ENCODE results near the gene FBLL1. TPM values are rescaled to one million over a fixed set of nuclear protein-coding genes. Genes with fewer than 3 reads are reported as not detected.

The FBLL1 gene
- polyA plus RNA-seq, 1 of the 3 experiments (the other 2 are of a cell fraction): 4.4 TPM

DNA sequence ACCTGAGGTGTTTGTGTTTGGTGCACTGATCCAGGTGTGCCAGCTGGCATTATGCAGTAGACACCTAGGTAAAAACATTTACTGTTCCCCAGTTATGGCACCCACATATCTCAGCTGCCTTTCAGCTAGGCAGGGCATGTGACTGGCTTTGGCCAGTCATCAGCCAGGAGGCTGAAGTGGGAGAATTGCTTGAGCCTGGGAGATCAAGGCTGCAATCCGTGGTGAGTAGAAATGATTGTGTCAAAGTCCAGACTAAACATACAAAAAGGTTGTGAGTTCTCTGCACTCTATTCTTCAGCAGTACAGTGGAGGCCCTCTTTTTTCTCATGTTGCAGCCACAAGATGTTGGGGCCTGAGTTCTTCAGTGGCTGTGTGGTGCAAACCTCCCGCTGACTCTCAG lies 3.2 kb upstream of the FBLL1 start (continued):
- TF ChIP-seq, protein P1, sequence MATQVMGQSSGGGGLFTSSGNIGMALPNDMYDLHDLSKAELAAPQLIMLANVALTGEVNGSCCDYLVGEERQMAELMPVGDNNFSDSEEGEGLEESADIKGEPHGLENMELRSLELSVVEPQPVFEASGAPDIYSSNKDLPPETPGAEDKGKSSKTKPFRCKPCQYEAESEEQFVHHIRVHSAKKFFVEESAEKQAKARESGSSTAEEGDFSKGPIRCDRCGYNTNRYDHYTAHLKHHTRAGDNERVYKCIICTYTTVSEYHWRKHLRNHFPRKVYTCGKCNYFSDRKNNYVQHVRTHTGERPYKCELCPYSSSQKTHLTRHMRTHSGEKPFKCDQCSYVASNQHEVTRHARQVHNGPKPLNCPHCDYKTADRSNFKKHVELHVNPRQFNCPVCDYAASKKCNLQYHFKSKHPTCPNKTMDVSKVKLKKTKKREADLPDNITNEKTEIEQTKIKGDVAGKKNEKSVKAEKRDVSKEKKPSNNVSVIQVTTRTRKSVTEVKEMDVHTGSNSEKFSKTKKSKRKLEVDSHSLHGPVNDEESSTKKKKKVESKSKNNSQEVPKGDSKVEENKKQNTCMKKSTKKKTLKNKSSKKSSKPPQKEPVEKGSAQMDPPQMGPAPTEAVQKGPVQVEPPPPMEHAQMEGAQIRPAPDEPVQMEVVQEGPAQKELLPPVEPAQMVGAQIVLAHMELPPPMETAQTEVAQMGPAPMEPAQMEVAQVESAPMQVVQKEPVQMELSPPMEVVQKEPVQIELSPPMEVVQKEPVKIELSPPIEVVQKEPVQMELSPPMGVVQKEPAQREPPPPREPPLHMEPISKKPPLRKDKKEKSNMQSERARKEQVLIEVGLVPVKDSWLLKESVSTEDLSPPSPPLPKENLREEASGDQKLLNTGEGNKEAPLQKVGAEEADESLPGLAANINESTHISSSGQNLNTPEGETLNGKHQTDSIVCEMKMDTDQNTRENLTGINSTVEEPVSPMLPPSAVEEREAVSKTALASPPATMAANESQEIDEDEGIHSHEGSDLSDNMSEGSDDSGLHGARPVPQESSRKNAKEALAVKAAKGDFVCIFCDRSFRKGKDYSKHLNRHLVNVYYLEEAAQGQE (IDR thresholded peaks at IDR 0.05; ENCODE audit: low read depth, low read length): no peak
- TF ChIP-seq FOXM1 (IDR thresholded peaks at IDR 0.05; ENCODE audit: low read depth): no peak

DNA sequence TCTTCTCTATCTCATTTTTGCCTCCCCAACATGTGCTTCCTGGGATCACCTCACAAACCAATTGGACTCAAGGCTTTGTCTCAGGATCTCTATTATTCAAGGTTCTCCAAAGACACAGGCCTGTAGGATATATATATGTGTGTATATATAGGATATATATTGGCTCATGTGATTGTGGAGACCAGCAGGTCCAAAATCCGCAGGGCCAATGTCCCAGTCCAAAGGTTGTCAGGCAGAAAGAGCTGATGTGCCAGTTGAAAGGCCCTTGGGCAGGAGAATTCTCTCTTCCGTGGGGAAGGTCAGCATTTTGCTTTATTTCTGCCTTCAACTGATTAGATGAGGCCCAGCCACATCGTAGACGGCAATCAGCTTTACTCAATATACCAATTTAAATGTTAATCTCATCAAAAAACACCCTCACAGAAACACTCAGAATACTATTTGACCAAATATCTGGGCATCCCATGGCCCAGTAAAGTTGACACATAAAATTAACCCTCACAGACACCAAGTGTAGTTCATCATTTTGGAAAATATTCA lies 1.3 kb upstream of the FBLL1 start:
- 90% methylated on average over 4 of the region's 4 CpGs for WGBS (ENCODE audit: low lambda C conversion rate)
- Histone ChIP-seq H3K4me2 (no peak overlapping the region), H3K4me3 (ENCODE audit: low read depth in 2 of 2, low read length in 1 of 2) (no peak overlapping the region), H2AFZ (ENCODE audit: low read depth) (no peak overlapping the region), H3K9me3 (no peaks in the 10 kb centered on the region), H3K27ac (ENCODE audit: low read depth in 2 of 2, low read length in 1 of 2) (no peak overlapping the region), H3K27me3 (ENCODE audit: insufficient read depth) (no peaks in the 10 kb centered on the region), H3K4me1 (ENCODE audit: control insufficient read depth in 1 of 2, insufficient read depth in 2 of 2, low read depth in 1 of 2, low read length in 1 of 2) (peaks cover 0 to 26% of the 10 kb centered on the region in 2 experiments; a peak in 2 of 4 replicates), H3F3A (replicated peaks; ENCODE audit: insufficient read depth) (peaks cover 2% of the 10 kb centered on the region), H3K9me2 (no peaks in the 10 kb centered on the region), H3K36me3 (replicated peaks in 1 of 2; ENCODE audit: control insufficient read depth in 1 of 2, insufficient read depth in 2 of 2, low read length in 1 of 2) (no peaks in the 10 kb centered on the region), H4K20me1 (ENCODE audit: insufficient read depth) (no peaks in the 10 kb centered on the region), H3K9ac (no peak overlapping the region), H3K79me2 (ENCODE audit: insufficient read depth) (no peaks in the 10 kb centered on the region)
- POLR2A ChIA-PET: no interaction called here
- TF ChIP-seq GATA2 (CRISPR knock-in tag; IDR thresholded peaks at IDR 0.05): no peak
- TF ChIP-seq MXI1 (IDR thresholded peaks at IDR 0.05; ENCODE audit: low read depth, low read length): no peak
- no peak for TF ChIP-seq ELF1 (IDR thresholded peaks at IDR 0.05)
- TF ChIP-seq, protein P2, sequence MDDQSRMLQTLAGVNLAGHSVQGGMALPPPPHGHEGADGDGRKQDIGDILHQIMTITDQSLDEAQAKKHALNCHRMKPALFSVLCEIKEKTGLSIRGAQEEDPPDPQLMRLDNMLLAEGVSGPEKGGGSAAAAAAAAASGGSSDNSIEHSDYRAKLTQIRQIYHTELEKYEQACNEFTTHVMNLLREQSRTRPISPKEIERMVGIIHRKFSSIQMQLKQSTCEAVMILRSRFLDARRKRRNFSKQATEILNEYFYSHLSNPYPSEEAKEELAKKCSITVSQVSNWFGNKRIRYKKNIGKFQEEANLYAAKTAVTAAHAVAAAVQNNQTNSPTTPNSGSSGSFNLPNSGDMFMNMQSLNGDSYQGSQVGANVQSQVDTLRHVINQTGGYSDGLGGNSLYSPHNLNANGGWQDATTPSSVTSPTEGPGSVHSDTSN (IDR thresholded peaks at IDR 0.05): no peak
- no peak for TF ChIP-seq FOXM1 (IDR thresholded peaks at IDR 0.05; ENCODE audit: low read depth)
- TF ChIP-seq EP300 (IDR thresholded peaks at IDR 0.05; ENCODE audit: borderline replicate concordance in 1 of 2, low read depth in 1 of 2, low read length in 1 of 2): no peak
- no peak for TF ChIP-seq MEF2A (IDR thresholded peaks at IDR 0.05; ENCODE audit: borderline replicate concordance, low read depth)
- TF ChIP-seq FOSL2 (IDR thresholded peaks at IDR 0.05; ENCODE audit: borderline replicate concordance, low read depth): no peak
- TF ChIP-seq, protein P3, sequence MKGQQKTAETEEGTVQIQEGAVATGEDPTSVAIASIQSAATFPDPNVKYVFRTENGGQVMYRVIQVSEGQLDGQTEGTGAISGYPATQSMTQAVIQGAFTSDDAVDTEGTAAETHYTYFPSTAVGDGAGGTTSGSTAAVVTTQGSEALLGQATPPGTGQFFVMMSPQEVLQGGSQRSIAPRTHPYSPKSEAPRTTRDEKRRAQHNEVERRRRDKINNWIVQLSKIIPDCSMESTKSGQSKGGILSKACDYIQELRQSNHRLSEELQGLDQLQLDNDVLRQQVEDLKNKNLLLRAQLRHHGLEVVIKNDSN (IDR thresholded peaks at IDR 0.05; ENCODE audit: borderline replicate concordance, low read depth): no peak
- TF ChIP-seq RFX5 (IDR thresholded peaks at IDR 0.05; ENCODE audit: low read length): no peak
- TF ChIP-seq RAD21 (IDR thresholded peaks at IDR 0.05; ENCODE audit: low read length): no peak
- CTCF ChIA-PET: interaction anchor here (1.4 kb wide), 1 partner anchor 9 kb away, joined by 3 read pairs; no protein-coding TSS in a partner anchor
- no peak for DNase-seq

Data from SK-N-SH (cell line).